ENCODE results near the gene EML6.
"Not testable (repeated sequence)": the region's sequence is repeated elsewhere in the genome, so short reads cannot be mapped to it uniquely, and the experiment has no call there.

EML6 gene

DNA sequence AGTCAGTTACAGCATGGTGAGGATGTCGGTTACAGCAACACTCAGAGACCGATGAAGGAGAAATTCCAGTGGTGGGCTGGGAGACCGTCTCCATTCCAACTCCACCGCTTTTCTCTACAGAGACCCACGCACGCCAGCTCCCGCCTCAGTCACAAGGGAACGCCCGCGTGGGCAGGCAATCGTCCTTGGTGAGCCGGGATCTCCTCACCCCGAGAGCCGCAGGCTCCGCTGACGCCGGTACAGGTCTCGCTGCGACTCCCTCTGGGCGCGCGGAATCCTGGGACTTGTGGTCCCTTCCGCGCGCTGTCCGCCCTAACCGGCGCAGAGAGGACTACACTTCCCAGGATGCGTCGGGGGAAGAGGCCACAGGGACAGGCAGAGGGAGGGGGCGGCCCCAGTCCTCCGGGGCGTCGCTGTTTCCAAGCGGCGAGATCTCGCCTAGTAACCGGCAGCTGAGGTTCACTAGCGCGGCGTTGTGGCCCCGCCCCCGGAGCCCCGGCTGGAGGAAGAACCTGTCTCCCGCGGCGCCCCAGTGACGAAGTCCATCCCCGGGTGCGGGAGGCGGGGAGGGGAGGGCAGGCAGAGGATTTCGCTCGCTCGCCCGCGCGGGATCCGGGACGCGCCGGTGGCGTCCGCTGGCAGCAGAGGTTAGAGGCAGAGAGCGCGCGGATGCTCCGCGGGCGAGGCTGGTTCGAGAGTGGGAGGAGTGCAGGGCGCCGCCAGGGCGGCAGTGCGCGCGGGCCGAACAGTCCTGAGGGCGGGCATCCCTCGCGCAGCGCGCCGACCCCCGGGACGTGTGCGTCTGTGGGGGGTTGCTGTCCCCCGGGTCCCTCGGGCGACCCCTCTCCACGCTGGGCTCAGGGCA, at the start of gene EML6:
EML6 (plus strand) TSS at position 532 of the 865 bp plus-strand sequence. CDS start 1,400 bp downstream, outside the sequence.
- DNase-seq = peak; percentile 98

DNA sequence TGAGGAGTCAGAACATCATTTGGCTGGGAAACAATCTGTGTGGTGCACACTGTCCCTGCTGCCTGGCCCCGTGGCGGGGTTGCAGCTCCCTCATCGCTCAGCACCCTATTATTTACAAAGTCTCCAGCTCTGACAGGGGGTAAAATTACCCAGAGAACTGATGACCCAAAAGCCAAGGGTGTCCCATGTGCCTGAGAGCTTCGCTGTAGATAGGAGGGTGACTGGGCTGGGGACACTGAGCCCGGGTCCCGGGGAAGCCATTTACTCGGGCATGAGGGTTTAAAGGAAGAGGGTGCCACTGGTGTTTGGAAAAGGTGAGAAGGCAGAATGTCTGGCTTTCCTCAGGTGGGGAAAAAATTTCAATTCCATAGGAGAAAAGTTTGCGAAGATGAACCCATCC, 48.2 kb upstream of the EML6 start:
- no peak for DNase-seq

DNA sequence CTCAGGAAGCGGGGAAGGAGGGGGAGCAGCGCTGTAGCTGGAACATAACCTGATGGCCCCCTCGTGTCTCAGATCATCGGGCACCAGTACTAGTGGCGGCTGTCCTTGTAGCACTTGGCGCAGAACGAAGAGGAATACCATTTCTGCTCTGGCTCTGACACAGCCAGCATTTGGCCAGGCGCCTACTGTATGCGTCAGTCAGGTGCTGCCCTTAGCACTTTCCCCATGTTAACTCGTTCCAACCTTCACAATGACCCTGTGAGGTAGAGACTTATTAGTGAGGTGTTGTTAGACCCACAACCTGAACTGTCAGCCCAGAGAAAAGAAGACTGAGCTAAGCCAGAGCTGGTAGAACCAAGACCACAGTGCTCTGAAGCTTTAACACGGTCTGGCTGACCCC, 47.7 kb upstream of the EML6 start:
- DNase-seq = no peak

DNA sequence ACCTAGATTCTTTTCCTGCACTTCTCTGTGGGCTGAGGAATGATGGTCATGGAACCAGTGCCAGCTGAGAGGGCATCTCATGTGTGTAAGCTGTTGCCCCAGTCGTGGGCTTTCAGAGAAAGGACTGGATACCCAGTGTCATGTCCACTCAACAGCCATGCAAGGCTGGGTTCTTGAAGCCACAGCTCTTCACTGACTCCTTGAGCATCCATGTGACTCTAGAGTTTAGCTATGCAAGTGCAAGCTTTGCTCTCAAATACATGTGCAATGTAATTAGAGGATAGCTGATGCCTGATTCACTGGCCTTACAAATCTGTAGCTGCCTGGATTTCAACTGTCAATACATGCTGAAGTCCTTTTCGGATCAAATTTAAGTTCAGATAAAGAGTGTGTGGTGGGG, 46.8 kb upstream of the EML6 start:
- DNase-seq = peak; percentile 63

DNA sequence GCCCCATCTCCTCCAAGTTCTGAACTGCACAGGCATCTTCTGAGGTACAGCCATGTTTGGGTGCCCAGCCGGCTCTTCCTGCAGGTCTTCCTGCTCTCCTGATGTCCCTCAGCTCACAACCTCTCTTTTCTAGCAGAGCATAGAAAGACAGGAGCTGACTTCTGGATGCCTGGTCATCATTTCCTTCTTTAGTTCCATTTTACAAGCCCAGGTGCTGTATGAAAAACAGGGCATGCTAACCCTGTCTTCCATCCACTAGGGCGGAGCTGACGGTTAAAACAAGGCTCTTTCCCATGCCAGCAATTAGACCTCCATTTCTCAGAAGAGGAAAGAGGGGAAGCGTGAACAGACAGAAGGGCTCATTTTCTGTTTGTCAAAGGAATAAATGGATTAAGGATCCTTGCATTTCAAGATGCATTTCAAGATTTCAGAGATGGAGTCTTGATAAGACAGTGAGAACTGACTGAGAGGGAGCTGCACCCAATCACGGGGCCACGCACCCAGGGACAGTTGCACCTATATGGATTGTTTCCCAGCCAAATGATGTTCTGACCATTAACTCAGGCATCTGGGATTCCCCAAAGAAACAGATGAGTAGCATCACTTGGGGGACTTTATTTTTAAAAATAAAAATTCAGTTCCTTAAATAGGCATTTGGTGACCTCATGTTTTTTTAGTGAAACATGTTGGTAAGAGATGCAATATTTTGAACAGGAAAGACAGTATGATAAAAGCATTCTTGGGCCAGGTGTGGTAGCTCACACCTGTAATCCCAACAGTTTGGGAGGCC, 45.8 kb upstream of the EML6 start:
- DNase-seq = no peak

DNA sequence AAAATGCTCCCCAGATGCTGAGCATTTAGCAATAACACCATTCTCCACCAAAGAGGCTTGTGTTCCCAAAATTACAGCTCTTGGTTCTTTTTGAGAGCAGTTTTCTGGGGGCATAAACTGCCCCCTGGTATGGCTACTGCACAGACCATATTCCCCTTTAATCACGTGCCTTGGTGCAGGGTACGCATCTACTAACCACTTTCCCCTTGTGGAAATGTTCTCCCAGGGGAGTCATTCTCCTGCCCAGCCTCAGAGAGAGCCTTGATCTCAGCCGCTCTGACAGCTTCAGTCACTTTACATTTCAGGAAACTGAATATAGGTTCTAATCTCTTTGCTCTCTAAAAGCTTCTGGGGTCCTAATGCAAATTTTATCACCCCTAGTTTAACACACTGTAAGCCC, 44.7 kb upstream of the EML6 start:
- no peak for DNase-seq

DNA sequence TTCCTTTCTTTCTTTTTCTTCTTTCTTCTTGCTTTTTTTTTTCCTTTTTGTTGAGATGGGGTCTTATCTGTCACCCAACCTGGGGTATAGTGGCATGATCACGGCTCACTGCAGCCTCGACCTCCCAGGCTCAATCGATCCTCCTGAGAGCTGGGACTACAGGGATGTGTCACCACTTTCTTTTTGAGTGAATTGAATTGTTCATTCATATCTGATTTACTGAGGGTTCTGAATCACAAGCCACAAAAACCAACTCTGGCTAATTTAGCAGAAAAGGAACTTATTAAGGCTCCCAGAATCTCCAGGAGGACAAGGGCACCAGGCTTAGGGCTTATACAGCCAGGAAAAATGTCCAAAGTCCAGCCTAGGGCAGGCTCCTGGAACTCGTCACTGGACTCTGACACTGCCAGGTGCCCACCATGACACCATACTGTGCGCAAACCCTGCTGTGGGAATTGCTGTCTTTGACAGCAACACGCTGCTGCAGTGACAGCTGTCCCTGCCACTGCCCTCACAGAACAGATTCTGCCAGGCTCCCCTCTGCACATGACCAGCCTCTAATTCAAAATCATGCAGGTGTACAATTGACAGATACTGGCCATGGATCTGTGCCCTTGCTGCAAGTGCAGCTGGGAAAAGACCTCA, 42.9 kb upstream of the EML6 start:
- peak; percentile 58 for DNase-seq

DNA sequence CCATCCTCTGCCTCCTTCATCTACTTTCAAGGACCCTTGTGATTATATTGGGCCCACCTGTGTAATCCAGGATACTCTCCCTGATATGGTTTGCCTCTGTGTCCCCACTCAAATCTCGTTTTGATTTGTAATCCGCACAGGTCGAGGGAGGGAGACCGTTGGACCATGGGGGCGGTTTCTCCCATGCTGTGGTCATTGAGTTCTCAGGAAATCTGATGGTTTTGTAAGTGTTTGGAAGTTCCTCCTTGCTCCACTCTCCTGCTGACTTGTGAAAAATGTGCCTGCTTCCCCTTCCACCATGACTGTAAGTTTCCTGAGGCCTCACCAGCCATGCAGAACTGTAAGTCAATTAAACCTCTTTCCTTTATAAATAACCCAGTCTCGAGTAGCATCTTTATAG, 42.0 kb upstream of the EML6 start:
- DNase-seq = no peak

DNA sequence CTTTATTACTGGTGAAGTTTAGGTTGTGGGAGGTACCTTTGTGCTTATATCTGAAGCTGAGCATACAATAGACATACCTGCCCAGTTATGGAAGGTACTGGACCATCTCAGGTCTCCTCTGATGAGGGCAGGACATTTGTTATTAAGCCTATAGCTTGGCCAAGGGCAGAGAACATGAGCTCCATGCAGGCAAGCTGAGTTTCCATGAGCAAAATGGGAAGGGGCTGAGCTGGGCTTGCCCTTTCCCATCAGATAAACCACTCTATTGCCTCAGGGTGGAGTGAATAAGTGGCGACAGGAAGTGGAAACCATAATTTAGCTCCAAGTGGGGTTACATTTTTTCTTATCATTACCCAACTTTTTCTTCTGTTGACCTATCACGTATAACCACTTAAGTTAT, 39.9 kb upstream of the EML6 start:
- no peak for DNase-seq

DNA sequence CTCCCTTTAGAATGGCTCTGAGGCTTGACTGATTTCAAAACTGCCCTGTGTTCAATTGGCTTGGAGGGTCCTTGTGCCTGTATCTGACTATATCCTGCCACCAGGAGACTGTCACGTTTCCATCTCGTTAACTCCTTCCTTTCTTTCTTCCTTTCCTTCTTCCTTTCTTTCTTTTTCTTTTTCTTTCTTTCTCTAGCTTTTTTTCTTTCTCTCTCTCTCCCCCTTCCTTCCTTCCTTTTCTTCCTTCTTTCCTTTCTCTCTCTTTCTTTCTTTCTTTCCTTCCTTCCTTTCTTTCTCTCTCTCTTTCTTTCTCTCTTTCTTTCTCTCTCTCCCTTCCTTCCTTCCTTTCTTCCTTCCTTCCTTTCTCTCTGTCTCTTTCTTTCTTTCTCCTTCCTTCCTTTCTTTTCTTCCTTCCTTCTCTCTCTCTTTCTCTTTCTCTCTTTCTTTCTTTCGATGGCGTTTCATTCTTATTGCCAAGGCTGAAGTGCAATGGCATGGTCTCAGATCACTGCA, 38.1 kb upstream of the EML6 start:
- DNase-seq = no peak

DNA sequence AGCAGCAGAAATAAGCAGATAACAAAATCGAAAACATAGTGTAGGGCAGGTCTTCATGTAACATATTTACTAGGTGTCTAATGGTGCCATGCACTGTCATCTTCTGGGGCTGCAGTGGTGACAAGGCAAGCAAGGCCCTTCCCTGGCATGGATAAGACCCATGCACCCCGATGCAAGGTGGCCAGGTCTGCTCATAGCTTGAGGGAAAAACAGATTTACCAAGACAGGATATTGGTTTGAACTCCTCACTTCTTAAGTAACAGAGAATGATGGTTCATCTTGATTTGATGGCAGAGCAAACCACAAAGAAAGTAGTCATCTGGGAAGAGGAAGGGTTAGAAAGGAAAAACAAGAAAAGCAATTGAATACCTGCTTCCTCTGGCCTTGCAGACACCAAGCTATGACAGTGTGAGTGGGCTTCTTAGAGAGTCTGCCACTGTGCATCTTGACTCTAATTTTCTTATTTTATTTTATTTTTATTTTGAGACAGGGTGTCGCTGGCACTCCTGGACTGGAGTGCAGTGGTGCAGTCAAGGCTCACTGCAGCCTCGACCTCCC, 35.8 kb upstream of the EML6 start:
- DNase-seq = no peak

DNA sequence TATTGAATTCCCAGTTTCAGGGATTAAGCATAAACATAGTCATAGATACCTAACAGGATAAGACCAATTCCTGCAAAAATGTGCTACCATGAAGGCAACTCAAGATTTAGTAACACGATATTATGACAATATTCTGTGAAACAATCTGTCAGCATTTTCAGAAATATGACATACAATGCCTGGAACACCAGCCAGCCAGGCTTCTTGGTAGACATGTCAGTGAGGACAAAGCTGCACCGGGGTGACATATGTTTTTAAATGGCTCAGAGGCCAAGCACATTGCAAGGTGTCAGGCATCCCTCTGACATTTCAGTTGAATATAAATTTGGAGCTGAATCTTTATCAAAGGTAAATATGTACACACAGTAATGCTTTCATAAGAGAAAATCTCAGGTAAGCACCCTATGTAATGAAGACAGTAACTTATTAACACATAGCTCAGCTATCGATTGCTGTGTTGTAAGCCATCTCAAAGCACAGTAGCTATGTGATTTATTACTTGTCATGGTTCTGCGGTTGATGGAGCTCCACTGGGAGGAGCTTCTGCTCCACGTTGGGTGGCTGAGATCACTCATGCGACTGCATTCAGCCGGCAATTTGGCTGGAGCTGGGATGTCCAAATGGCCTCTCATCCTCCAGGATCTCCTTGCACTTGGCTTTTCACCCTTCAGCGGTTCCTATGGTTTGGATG, 31.9 kb upstream of the EML6 start:
- DNase-seq = no peak

DNA sequence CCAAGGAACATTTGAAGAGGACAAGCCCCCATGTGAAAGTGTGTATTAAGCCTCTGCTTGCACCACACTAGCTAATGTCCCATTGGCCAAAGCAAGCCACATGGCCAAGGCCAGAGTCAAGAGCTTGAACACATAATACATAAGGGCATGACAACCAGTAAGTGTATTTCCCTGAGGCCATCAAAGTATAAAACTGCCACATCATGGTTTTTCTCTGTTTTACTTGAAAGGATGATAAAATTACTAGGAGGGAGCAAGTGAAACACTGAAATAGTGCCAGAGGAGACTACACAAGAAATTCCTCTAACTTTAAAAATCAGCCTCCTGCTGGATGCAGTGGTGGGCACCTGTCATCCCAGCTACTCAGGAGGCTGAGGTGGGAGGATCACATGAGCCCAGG, 30.9 kb upstream of the EML6 start:
- no peak for DNase-seq

DNA sequence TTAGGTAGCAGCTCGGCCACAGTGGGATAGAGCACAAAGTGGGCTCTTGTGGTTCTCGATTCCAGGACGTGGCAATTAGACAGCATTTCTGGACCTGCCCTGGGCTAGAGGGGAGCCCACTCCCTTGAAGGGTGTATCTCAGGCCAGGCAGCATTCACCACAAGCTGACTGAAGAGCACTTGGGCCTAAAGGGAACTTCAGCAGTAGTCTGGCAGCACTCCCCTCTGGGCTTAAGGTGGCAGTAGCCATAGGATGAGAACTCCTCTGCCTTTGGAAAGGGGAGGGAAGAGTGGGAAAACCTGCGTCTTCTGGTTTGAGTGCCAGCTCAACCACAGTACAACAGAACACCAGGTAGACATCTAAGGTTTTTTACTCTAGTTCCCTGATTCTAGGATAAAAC, 28.1 kb upstream of the EML6 start:
- no peak for DNase-seq

DNA sequence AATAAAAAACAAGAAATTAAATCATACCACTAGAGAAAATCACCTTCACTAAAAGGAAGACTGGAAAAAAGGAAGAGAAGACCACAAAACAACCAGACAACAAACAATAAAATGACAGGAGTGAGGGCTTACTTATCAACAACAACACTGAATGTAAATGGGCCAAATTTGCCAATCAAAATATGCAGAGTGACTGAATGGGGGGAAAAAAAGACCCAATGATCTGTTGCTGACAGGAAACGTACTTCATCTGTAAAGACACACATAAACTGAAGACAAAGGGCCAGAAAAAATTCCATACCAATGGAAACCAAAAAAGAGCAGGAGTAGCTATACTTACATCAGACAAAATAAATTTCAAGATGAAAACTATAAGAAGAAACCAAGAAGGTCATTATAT, 25.5 kb upstream of the EML6 start:
- no peak for DNase-seq

DNA sequence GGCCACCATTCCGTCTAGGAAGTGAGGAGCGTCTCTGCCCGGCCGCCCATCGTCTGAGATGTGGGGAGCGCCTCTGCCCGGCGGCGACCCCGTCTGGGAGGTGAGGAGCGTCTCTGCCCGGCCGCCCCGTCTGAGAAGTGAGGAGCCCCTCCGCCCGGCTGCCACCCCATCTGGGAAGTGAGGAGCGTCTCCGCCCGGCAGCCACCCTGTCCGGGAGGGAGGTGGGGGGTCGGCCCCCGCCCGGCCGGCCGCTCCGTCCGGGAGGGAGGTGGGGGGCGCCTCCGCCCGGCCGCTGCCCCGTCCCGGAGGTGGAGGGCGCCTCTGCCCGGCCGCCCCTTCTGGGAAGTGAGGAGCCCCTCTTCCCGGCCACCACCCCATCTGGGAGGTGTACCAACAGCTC, 24.5 kb upstream of the EML6 start:
- DNase-seq = not testable (repeated sequence)

DNA sequence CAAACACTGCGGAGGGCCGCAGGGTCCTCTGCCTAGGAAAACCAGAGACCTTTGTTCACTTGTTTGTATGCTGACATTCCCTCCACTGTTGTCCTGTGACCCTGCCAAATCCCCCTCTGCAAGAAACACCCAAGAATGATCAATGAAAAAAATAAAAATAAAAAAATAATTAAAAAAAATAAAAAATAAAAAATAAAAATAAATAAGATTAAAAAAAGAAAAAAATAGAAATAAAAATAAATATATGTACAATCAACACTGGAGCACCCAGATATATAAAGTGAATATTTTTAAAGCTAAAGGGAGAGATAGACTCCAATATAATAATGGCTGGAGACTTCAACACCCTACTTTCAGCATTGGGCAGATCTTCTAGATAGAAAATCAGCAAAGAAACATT, 23.8 kb upstream of the EML6 start:
- DNase-seq = no peak

DNA sequence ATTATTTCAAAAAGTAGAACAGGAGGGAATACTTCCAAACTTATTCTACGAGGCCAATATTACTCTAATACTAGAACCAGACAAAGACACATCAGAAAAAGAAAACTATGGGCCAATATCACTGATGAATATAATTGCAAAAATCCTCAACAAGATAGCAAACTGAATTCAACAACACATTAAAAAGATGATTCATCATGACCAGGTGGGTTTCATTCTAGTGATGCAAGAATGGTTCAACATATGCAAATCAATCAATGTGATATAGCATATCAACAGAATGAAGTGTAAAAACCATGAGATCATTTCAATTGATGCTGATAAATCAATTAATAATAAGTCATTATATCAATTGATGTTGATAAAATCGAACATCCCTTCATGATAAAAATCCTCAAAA, 22.4 kb upstream of the EML6 start:
- no peak for DNase-seq

DNA sequence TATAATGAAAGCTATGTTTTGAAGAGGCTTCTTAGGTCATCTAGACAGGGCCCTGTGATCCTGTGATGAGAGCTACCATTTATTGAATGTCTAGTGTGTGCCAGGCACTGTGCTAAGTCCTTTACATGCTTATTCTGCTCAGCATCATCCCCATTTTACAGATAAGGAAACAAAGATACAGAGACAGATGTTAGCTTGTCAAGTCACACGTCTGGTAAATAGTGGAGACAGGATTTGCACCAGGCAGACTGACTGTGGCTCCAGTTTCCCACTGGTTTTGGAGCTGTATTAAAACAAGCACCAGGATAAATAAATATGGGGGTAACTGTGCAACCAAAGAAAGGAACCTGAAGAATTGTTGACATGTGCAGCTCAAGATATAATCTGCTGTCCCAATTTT, 19.2 kb upstream of the EML6 start:
- DNase-seq = no peak

DNA sequence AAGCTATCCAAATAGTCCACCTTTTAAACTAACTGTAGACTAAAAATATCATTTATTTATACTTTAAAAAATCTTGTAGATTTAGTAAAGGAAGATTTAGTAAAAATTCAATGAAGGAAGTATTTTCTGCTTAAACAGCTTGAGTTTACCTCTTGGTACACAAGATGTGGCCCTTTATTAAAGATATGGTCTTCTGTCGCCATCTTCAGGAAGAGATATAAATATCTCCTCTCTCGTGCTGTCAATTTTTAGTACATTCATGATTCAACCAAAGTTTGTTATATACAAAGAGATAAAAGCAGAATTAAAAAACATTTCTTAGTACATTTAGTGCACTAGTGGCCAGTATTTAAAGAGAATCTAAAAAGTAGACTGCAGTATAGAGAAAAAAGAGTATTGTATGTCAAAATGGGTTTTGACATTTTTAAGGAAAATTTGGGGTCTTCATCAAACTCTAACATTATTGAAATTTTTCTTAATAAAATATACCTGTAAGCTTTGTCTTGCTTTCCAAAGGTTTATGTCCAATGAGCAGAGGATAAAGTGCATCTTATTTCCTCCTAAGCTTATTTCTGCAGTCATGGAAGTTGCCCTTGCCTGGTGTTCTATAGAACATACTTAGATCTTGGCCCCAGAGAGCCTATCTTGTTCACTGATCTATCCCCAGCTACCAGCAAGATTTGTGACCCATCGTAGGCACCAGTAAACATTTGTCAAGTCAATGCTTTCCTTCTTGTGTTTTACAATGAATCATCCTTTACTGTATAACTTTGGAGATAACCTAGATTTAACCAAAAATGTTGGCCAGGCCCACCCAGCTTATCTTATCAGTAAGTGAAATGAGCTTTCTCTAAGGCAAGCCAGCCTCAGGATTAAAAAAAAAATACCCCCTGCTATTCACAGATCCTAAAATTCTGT, 18.5 kb upstream of the EML6 start:
- DNase-seq = peak; percentile 77

DNA sequence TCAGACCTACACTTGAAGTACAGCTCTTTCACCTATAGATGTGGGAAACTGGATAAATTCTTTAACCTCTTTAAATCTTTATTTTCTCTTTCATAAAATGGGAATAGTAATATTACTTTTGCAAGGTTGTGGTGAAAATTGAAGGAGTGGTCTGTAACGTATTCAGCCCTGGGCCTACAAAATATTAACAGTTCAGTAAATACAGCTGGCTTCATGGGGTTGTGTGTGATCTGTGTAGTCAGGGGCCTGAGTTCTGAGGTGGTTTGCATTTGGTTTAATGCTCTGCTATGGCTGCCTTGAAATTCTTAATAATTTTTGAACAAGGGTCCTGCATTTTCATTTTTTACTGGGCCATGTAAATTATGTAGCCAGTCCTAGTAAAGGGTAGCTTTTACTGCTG, 16.8 kb upstream of the EML6 start:
- DNase-seq = no peak

Data from fibroblast of upper back skin (primary cell).